ENCODE data around the gene CCDC7. TPM values are rescaled to one million over a fixed set of nuclear protein-coding genes. Genes with fewer than 3 reads are reported as not detected.

Gene CCDC7
- total and polyA plus RNA-seq, 10 of the 15 experiments (the other 5 are each of a cell fraction or from before 2014, with no cell fraction given): 1.8 to 5.6 (median 3.4) TPM

DNA sequence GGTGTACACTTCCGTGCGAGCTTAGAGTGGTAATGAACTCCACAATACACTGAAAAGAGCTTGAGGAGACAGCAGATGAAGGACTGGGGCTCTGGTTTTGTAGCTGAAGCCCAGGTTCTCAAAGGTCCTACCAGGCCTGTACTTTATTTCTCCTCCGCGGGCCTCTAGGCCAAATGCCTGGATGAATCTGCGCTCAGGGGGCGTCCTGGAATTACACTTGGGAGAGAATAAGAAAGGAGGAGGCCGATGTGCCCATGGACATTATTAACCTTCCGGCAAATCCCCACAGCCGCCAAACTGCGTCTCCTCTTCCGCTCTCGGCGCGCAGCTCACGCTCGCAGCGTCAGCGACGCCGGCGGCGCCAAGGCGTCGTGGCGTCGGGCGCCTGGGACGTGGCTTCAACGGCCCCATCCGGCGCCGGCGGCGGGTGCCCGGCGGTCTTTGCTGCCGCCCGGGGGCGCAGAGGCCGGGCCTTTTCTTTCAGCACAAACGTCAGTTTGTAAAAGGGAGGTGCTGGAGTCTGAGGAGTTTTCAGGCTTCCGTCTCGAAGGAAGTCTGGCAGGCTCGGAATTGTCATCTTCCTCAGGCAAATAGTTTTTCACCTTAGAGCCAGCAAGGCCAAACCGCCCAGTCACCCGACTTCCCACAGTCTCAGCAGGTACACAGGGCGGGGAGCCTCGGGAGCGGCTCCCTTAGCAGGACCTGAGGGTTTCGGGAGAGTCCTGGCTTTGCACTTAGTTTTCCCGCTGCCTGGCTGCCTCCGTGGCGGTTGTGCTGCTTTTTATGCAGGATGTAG lies at the start of gene CCDC7 (continued):
- TF ChIP-seq, protein P1, sequence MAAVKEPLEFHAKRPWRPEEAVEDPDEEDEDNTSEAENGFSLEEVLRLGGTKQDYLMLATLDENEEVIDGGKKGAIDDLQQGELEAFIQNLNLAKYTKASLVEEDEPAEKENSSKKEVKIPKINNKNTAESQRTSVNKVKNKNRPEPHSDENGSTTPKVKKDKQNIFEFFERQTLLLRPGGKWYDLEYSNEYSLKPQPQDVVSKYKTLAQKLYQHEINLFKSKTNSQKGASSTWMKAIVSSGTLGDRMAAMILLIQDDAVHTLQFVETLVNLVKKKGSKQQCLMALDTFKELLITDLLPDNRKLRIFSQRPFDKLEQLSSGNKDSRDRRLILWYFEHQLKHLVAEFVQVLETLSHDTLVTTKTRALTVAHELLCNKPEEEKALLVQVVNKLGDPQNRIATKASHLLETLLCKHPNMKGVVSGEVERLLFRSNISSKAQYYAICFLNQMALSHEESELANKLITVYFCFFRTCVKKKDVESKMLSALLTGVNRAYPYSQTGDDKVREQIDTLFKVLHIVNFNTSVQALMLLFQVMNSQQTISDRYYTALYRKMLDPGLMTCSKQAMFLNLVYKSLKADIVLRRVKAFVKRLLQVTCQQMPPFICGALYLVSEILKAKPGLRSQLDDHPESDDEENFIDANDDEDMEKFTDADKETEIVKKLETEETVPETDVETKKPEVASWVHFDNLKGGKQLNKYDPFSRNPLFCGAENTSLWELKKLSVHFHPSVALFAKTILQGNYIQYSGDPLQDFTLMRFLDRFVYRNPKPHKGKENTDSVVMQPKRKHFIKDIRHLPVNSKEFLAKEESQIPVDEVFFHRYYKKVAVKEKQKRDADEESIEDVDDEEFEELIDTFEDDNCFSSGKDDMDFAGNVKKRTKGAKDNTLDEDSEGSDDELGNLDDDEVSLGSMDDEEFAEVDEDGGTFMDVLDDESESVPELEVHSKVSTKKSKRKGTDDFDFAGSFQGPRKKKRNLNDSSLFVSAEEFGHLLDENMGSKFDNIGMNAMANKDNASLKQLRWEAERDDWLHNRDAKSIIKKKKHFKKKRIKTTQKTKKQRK (IDR thresholded peaks at IDR 0.05; ENCODE audit: low read depth, low read length): no peak
- TF ChIP-seq SUPT20H (IDR thresholded peaks at IDR 0.05; ENCODE audit: borderline replicate concordance, control insufficient read depth, low read depth, low read length) (no peak), MXI1 (IDR thresholded peaks at IDR 0.05; ENCODE audit: low read depth, low read length) (no peak), POLR2A (IDR thresholded peaks at IDR 0.05; ENCODE audit: low read depth, low read length) (peak; percentile 95), STAT1 (conservative IDR thresholded peaks at IDR 0.05) (no peak), CREM (IDR thresholded peaks at IDR 0.05; ENCODE audit: low read depth) (peak; percentile 70), MYC (IDR thresholded peaks at IDR 0.05; ENCODE audit: insufficient read depth, insufficient read length, insufficient replicate concordance, low read length, severe bottlenecking) (peak; percentile 66), DPF2 (IDR thresholded peaks at IDR 0.05) (peak; percentile 53; the same call in 1 of the 2 replicates), PAX8 (IDR thresholded peaks at IDR 0.05) (no peak), CBX3 (IDR thresholded peaks at IDR 0.05; ENCODE audit: borderline replicate concordance, low read depth) (no peak), NR2F1 (conservative IDR thresholded peaks at IDR 0.05) (peak; percentile 57; the same call in 1 of the 2 replicates), ZNF384 (IDR thresholded peaks at IDR 0.05; ENCODE audit: borderline replicate concordance, low read depth, low read length) (no peak), RBBP5 (conservative IDR thresholded peaks at IDR 0.05) (no peak), ZBTB11 (CRISPR knock-in tag; IDR thresholded peaks at IDR 0.05) (no peak), NFYB (IDR thresholded peaks at IDR 0.05; ENCODE audit: insufficient read depth, low read depth, low read length) (no peak), FOS (IDR thresholded peaks at IDR 0.05; ENCODE audit: borderline replicate concordance, extremely low read depth, insufficient read length) (no peak), NRF1 (conservative IDR thresholded peaks at IDR 0.05; ENCODE audit: low read depth, low read length) (0 out of 2 replicates have a peak, but pooled peaks have one; percentile 4), IRF4 (IDR thresholded peaks at IDR 0.05; ENCODE audit: low read depth, low read length) (no peak; the same call in 1 of the 2 replicates)
- TF ChIP-seq, protein P2, sequence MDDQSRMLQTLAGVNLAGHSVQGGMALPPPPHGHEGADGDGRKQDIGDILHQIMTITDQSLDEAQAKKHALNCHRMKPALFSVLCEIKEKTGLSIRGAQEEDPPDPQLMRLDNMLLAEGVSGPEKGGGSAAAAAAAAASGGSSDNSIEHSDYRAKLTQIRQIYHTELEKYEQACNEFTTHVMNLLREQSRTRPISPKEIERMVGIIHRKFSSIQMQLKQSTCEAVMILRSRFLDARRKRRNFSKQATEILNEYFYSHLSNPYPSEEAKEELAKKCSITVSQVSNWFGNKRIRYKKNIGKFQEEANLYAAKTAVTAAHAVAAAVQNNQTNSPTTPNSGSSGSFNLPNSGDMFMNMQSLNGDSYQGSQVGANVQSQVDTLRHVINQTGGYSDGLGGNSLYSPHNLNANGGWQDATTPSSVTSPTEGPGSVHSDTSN (IDR thresholded peaks at IDR 0.05; ENCODE audit: insufficient replicate concordance, low read depth, low read length): no peak
- TF ChIP-seq, protein P3, sequence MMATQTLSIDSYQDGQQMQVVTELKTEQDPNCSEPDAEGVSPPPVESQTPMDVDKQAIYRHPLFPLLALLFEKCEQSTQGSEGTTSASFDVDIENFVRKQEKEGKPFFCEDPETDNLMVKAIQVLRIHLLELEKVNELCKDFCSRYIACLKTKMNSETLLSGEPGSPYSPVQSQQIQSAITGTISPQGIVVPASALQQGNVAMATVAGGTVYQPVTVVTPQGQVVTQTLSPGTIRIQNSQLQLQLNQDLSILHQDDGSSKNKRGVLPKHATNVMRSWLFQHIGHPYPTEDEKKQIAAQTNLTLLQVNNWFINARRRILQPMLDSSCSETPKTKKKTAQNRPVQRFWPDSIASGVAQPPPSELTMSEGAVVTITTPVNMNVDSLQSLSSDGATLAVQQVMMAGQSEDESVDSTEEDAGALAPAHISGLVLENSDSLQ (IDR thresholded peaks at IDR 0.05): 0 out of 2 replicates have a peak, but pooled peaks have one; percentile 28
